Prostate gland (tissue), 2 donors: Measurements from ENCODE around the gene TMBIM1. TPM values are rescaled to one million over a fixed set of nuclear protein-coding genes. Genes with fewer than 3 reads are reported as not detected.

ENCODE experiments used
- DNase-seq: peaks from one replicate; pipeline ENCODE4 v3.0.0-alpha.2; 2019; ENCODE audit warnings: low spot score
- H3K27ac ChIP-seq, 2 donors: fragments of 200-600 bp; sonication (generic); 2 replicates each; pipeline ENCODE4 v1.5.1; 2017 to 2019
- H3K27me3 ChIP-seq: fragments of 200-600 bp; sonication (generic); replicated peaks from 2 replicates; pipeline ENCODE4 v1.5.1; 2019; ENCODE audit not compliant: insufficient read depth
- H3K36me3 ChIP-seq, 2 donors: fragments of 200-600 bp; sonication (generic); 1 replicate in 1 of 2; 2 replicates in 1 of 2; pipeline versions ENCODE4 v1.5.1 to v1.8.1; 2017 to 2019
- H3K4me1 ChIP-seq: fragments of 200-600 bp; sonication (generic); replicated peaks from 2 replicates; pipeline ENCODE4 v1.5.1; 2019
- H3K4me3 ChIP-seq, 2 donors: fragments of 200-600 bp; sonication (generic); 2 replicates each; pipeline ENCODE4 v1.5.1; 2017 to 2019
- H3K9me3 ChIP-seq: fragments of 200-600 bp; sonication (generic); 2 replicates; pipeline ENCODE4 v1.5.1; 2017
- POLR2A ChIP-seq: fragments of 450-650 bp; IDR thresholded peaks from one replicate; pipeline ENCODE4 v1.6.1; 2016; ENCODE audit warnings: antibody characterized with exemption, mild to moderate bottlenecking
- POLR2AphosphoS5 ChIP-seq: sonication (generic); formaldehyde crosslinking; IDR thresholded peaks from one replicate; pipeline ENCODE4 v1.6.1; 2017; ENCODE audit warnings: antibody characterized with exemption
- WGBS: methylation state at CpG from one replicate; pipeline ENCODE4 v1.1.5; 2018; 5-methylcytosine and 5-hydroxymethylcytosine counted together
- intact Hi-C: fragments of 100-400 bp; cut with DNase I; formaldehyde crosslinking; loops from one replicate; pipeline ENCODE4 v1.14.2; 2022
- total RNA-seq, 2 donors: library from RNA; depleted of rRNA; stranded (reverse); fragments of >200 nt; gene quantifications; one replicate each; pipeline ENCODE4 v1.1.0, GENCODE V29; 2016
- TF ChIP-seq, protein P1 (sequence below), 4 experiments: fragments of 200-600 bp in 2 of 4; fragments of 450-650 bp in 2 of 4; sonication (generic) in 2 of 4; IDR thresholded peaks; 1 replicate in 3 of 4; 2 replicates in 1 of 4; pipeline ENCODE4 v1.5.1; 2016 to 2019; ENCODE audit warnings: antibody characterized with exemption in 4 of 4, mild to moderate bottlenecking in 2 of 4, moderate library complexity in 2 of 4

The TMBIM1 gene
- total RNA-seq, 2 donors from 2014 or later, result 139 to 193 TPM

DNA sequence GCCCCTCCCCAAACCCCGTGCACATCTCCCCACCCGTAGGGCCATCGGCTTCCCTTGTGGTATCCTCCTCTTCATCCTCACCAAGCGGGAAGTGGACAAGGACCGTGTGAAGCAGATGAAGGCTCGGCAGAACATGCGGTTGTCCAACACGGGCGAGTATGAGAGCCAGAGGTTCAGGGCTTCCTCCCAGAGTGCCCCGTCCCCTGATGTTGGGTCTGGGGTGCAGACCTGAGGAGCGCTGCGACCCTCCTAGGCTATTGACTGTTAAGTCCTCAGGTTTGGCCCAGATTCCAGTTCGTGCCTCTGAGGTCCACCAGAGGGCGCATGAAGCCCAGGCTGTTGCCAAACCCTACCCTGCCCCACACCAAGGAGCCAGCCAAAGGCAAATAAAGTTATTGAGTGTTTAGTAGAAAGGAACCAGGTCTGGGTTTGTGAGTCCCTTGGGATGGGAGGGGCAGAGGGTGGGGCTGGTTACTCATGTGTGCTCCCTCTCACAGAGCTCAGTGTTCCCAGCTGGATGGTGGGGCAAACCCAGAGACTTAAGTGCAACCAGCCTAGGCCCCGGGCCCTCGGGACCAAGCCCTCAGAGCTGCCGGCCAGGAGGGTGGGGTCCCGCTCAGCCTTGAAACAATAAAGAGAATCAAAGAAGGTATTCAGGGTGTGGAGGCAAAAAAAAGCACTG is 19.6 kb downstream of the TMBIM1 start:
- peak overlapping the region; percentile 76 to 86 for H3K27ac ChIP-seq
- H3K36me3 ChIP-seq, result peaks cover 26% of the 10 kb centered on the region in 2 donors
- TF ChIP-seq, protein P1, sequence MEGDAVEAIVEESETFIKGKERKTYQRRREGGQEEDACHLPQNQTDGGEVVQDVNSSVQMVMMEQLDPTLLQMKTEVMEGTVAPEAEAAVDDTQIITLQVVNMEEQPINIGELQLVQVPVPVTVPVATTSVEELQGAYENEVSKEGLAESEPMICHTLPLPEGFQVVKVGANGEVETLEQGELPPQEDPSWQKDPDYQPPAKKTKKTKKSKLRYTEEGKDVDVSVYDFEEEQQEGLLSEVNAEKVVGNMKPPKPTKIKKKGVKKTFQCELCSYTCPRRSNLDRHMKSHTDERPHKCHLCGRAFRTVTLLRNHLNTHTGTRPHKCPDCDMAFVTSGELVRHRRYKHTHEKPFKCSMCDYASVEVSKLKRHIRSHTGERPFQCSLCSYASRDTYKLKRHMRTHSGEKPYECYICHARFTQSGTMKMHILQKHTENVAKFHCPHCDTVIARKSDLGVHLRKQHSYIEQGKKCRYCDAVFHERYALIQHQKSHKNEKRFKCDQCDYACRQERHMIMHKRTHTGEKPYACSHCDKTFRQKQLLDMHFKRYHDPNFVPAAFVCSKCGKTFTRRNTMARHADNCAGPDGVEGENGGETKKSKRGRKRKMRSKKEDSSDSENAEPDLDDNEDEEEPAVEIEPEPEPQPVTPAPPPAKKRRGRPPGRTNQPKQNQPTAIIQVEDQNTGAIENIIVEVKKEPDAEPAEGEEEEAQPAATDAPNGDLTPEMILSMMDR (IDR thresholded peaks at IDR 0.05), result peak; percentile 90 to 99 (median 95)
- TF ChIP-seq POLR2A, result no peak
- peak; percentile 98 for TF ChIP-seq POLR2AphosphoS5
- intact Hi-C loops, result loop anchor here (5.0 kb wide), 3 partner anchors 55 to 125 kb away; partner anchors contain the start of genes ARPC2 and CTDSP1
- WGBS, result 15% methylated on average over 18 of the region's 18 CpGs
- peak overlapping the region in 1 of 2 donors; percentile 8 for H3K4me3 ChIP-seq
- H3K27me3 ChIP-seq, result no peaks in the 10 kb centered on the region
- H3K4me1 ChIP-seq, result peaks cover 12% of the 10 kb centered on the region
- no peaks in the 10 kb centered on the region for H3K9me3 ChIP-seq
- peak; percentile 93 for DNase-seq

DNA sequence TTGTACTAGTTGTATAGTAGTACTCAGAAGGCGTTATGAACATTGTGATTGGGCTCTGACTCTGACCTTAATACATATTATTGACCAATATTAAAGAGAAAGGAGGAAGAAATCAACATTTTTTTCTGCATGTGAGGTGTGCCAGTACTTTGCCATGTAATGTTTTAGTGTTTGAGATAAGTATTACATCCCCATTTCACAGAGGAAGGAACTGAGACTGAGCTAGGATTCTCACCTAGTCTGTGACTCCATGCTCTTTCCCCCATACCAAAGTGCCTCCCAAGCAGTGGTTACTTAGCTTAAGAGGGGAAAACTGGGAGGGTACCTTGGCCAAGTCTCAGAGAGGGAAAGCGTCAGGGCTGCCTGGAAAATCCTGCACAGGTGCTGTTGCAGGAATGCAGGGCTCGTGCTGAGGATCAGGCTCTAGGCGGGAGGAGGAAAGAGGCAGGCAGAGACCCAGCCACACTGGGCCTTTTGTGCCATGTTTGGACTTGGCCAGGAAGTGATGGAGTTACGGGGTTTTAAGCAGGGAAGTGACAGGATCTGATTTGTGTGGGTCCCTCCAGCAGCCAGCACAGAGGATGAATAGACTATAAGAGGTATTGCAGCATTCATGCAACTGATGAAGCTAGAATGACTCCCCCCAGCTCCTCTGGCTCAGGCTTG is 20.3 kb downstream of the TMBIM1 start:
- Histone ChIP-seq H3K4me3 (peak overlapping the region in 1 of 2 donors; percentile 91), H3K9me3 (no peaks in the 10 kb centered on the region), H3K36me3 (peaks cover 22 to 23% of the 10 kb centered on the region in 2 donors), H3K27ac (peak overlapping the region; percentile 76 to 86), H3K27me3 (no peaks in the 10 kb centered on the region), H3K4me1 (peaks cover 12% of the 10 kb centered on the region)
- no peak for DNase-seq
- intact Hi-C loops, result loop anchor here (5.0 kb wide), 3 partner anchors 55 to 125 kb away; partner anchors contain the start of genes ARPC2 and CTDSP1
- TF ChIP-seq POLR2AphosphoS5 (no peak), POLR2A (no peak)
- TF ChIP-seq, protein P1 (IDR thresholded peaks at IDR 0.05), result no peak
- 30% methylated on average over 5 of the region's 5 CpGs for WGBS

DNA sequence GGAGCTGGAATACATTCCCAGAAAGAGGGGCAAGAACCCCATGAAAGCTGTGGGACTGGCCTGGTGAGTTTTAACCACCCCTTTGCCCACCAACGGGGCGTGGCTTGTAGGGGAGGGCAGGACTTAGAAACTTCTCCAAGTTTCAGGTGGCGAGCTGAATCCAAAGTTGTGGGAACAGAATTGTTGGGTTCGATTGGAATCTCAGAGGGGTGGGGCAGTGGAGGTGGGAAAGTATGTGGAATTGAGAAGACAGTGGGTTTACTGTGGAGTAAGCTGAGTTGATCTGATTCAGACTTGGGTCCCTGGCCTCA is 20.9 kb downstream of the TMBIM1 start:
- H3K9me3 ChIP-seq, result no peaks in the 10 kb centered on the region
- peaks cover 20 to 21% of the 10 kb centered on the region in 2 donors for H3K36me3 ChIP-seq
- TF ChIP-seq, protein P1 (IDR thresholded peaks at IDR 0.05), result no peak
- TF ChIP-seq POLR2A (peak; percentile 34), POLR2AphosphoS5 (peak; percentile 58)
- peak overlapping the region; percentile 69 to 91 for H3K4me3 ChIP-seq
- H3K4me1 ChIP-seq, result peaks cover 12% of the 10 kb centered on the region
- H3K27me3 ChIP-seq, result no peaks in the 10 kb centered on the region
- intact Hi-C loops, result loop anchor here (5.0 kb wide), 3 partner anchors 54 to 126 kb away; partner anchors contain the start of genes ARPC2 and CTDSP1
- peak overlapping the region; percentile 76 to 86 for H3K27ac ChIP-seq
- no peak for DNase-seq
- WGBS, result 42% methylated on average over 4 of the region's 4 CpGs

DNA sequence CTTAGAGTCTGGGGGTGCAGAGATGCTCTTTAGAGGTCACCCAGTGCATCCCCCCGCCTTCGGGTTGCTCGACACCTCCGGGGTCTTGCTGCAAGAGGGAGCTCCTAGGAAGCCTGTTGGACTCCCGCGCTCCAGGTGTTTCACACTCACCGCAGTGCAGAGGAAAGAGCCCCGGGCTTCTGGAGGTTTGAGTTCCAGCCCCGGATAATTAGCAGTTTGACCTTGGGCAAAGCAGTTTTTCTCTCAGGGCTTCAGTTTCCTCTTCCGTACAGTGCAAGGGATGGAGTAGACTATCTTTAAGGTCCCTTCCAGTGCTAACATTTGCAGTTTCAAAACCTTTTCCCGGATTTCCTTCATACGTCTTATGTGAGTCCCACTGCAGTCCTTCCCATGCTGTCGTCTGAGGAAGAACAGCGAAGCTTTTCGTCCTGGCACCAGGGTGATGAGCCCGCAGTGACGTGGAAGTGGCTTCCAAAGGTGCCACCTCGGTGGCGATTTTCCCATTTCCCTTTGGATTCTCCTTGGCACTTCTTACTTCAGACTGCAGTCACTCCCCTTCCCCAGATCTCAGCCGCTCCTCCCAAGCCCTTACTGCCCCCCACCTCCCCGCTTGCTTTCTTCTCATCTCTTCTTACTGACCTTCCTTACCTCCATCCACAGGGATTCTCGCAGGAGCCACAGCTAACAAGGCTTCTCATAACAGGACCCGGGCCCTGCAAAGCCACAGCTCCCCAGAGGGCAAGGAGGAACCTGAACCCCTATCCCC is 21.4 kb downstream of the TMBIM1 start:
- TF ChIP-seq POLR2AphosphoS5 (no peak), POLR2A (no peak)
- TF ChIP-seq, protein P1 (IDR thresholded peaks at IDR 0.05), result no peak
- Histone ChIP-seq H3K4me3 (peak overlapping the region; percentile 69 to 91), H3K36me3 (peaks cover 19 to 21% of the 10 kb centered on the region in 2 donors), H3K27me3 (no peaks in the 10 kb centered on the region), H3K4me1 (peaks cover 12% of the 10 kb centered on the region), H3K9me3 (no peaks in the 10 kb centered on the region), H3K27ac (peak overlapping the region; percentile 76 to 86)
- intact Hi-C loops, result loop anchor here (5.0 kb wide), 3 partner anchors 54 to 126 kb away; partner anchors contain the start of genes ARPC2 and CTDSP1
- DNase-seq, result no peak
- 3% methylated on average over 23 of the region's 23 CpGs for WGBS
